Heart left ventricle (tissue), 16 donors: ENCODE data around the gene PREX1. TPM values are rescaled to one million over a fixed set of nuclear protein-coding genes. Genes with fewer than 3 reads are reported as not detected.

ENCODE experiments used
- ATAC-seq, 4 donors: fragments of 200-7000 bp; cut with Tn5 transposase; one replicate each; pipeline ENCODE4 v1.9.1; 2020 to 2022; ENCODE audit warnings: moderate library complexity in 4 of 4, mild to moderate bottlenecking in 3 of 4, moderate number of reproducible peaks in 1 of 4
- DNase-seq, 5 donors: peaks; one replicate each; pipeline ENCODE4 v3.0.0-alpha.2; 2020
- H3K27ac ChIP-seq, 12 donors: fragments of 200-600 bp; sonication (generic) in 4 of 12; one replicate each; pipeline versions ENCODE4 v1.5.0 to v1.8.0; 2016 to 2022; ENCODE audit warnings: mild to moderate bottlenecking in 2 of 12
- H3K27me3 ChIP-seq, 9 donors: fragments of 200-600 bp; sonication (generic) in 2 of 9; one replicate each; pipeline versions ENCODE4 v1.5.1 to v1.8.0; 2016 to 2022; ENCODE audit warnings: mild to moderate bottlenecking in 3 of 9
- H3K36me3 ChIP-seq, 9 donors: fragments of 200-600 bp; sonication (generic) in 2 of 9; one replicate each; pipeline versions ENCODE4 v1.5.0 to v1.8.0; 2018 to 2022; ENCODE audit warnings: mild to moderate bottlenecking in 2 of 9
- H3K4me1 ChIP-seq, 12 donors: fragments of 200-600 bp; sonication (generic) in 4 of 12; one replicate each; pipeline versions ENCODE4 v1.5.0 to v1.8.0; 2016 to 2022; ENCODE audit warnings: mild to moderate bottlenecking in 3 of 12
- H3K4me3 ChIP-seq, 12 donors: fragments of 200-600 bp; sonication (generic) in 4 of 12; one replicate each; pipeline versions ENCODE4 v1.5.0 to v1.8.0; 2017 to 2022; ENCODE audit warnings: mild to moderate bottlenecking in 9 of 12, moderate library complexity in 4 of 12
- H3K9me3 ChIP-seq, 12 donors: fragments of 200-600 bp; sonication (generic) in 4 of 12; one replicate each; pipeline versions ENCODE4 v1.5.0 to v1.8.0; 2016 to 2022; ENCODE audit warnings: mild to moderate bottlenecking in 1 of 12
- POLR2A ChIP-seq, 2 donors: fragments of 450-650 bp; IDR thresholded peaks; one replicate each; pipeline ENCODE4 v1.6.1; 2017; ENCODE audit warnings: antibody characterized with exemption in 2 of 2, mild to moderate bottlenecking in 2 of 2, moderate library complexity in 2 of 2
- WGBS, 4 donors: extraction: QIAGEN DNeasy Blood & Tissue Kit in 2 of 4; methylation state at CpG; one replicate each; pipeline versions ENCODE4 v1.1.5 to v1.1.7; 2013 to 2018; 5-methylcytosine and 5-hydroxymethylcytosine counted together
- intact Hi-C, 10 donors: fragments of 100-400 bp; cut with DNase I; formaldehyde crosslinking; loops; one replicate each; pipeline versions ENCODE4 v1.11.1 to v1.14.2; 2022
- polyA plus RNA-seq, 2 donors: library from polyadenylated mRNA; stranded (reverse); fragments of 200-250 nt; gene quantifications; one replicate each; pipeline ENCODE4 v1.2.3, GENCODE V29; 2013
- total RNA-seq, 9 donors: library from RNA; depleted of rRNA in 2 of 9; stranded (reverse); fragments of >200 nt in 2 of 9; fragmentation: NEBNext Ultra II Directional in 3 of 9; extraction: Animal tissue kit (Norgen Biotek cat#: 25700) in 3 of 9; gene quantifications; one replicate each; pipeline versions ENCODE4 v1.1.0 to v1.2.4, GENCODE V29; 2016 to 2023
- TF ChIP-seq, protein P1 (sequence below), 12 donors: fragments of 200-600 bp; sonication (generic) in 4 of 12; IDR thresholded peaks; one replicate each; pipeline versions ENCODE4 v1.5.0 to v1.8.0; 2018 to 2022; ENCODE audit warnings: antibody characterized with exemption in 12 of 12, mild to moderate bottlenecking in 5 of 12
- donor health status: ischemic (EF 13 %, LVEDD 7.1; RV severe dilation, severe dysfunction).
- donor health status: healthy with polysubstance abuse.
- donor health status: DM: no; HTN: yes; CAD: no.
- donor health status: DM: no; HTN: no; CAD: no.
- donor health status: ischemic (EF 25% LVEDD 6.9; RV normal size, moderate dysfunction).
- donor health status: ischemic (EF 25% LVEDD 5.7; RV mildly dilated, moderate dysfunction).
- donor health status: healthy.
- donor health status: DM: yes; HTN: yes; CAD: no.
- donor health status: ischemic (EF 35%, LVEDD 5.7; RV mildly dilated, moderate dysfunction).
- donor health status: nonischemic (EF 11% LVEDD 7.7; RV severe dilation, severe dysfunction).
- donor health status: DM: yes; HTN: yes; CAD: no.
- donor health status: PGD.
- donor health status: ischemic (EF 29% LVEDD 5.4; RV normal size, mild dysfunction).
- donor health status: nonischemic (EF 23%, LVEDD 6.1; RV moderate dilation, normal function).

PREX1 gene
- total and polyA plus RNA-seq, 11 donors = 7.2 to 41.5 (median 11.9) TPM

DNA sequence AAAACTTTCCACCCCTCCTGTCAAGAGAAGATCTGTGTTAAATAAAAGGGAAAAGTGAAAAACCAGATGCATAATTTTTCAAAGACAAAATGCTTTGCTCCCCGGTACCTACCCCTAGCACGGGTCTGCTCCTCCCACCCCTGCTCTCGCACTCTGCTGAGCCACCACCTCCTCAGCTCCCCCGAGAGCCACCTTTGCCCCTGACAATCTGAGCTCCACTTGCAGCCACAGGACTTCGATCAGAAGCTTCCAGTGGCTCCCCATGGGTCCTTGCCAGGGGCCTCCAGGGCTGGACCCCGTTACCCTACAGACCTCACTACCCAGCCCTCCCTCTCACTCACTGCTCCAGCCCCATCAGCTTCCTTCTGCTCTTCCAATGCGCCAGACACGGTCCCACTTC, 171.7 kb downstream of the PREX1 start:
- TF ChIP-seq, protein P1, sequence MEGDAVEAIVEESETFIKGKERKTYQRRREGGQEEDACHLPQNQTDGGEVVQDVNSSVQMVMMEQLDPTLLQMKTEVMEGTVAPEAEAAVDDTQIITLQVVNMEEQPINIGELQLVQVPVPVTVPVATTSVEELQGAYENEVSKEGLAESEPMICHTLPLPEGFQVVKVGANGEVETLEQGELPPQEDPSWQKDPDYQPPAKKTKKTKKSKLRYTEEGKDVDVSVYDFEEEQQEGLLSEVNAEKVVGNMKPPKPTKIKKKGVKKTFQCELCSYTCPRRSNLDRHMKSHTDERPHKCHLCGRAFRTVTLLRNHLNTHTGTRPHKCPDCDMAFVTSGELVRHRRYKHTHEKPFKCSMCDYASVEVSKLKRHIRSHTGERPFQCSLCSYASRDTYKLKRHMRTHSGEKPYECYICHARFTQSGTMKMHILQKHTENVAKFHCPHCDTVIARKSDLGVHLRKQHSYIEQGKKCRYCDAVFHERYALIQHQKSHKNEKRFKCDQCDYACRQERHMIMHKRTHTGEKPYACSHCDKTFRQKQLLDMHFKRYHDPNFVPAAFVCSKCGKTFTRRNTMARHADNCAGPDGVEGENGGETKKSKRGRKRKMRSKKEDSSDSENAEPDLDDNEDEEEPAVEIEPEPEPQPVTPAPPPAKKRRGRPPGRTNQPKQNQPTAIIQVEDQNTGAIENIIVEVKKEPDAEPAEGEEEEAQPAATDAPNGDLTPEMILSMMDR (IDR thresholded peaks at IDR 0.05) = no peak
- no peak for TF ChIP-seq POLR2A (IDR thresholded peaks at IDR 0.05)
- intact Hi-C loops = loop anchor here in 8 of 10 donors (2.0 to 10.0 kb wide), 3 partner anchors 169 to 249 kb away; partner anchors contain the start of gene PREX1 (in 8 of the 8)
- peaks cover 0 to 91% (median 35%) of the 10 kb centered on the region in 9 donors for H3K36me3 ChIP-seq
- H3K27ac ChIP-seq = no peak overlapping the region
- 84 to 89% (median 86%) methylated on average over 8 of the region's 8 CpGs for WGBS, 4 donors
- H3K9me3 ChIP-seq = peaks cover 0 to 12% (median 4%) of the 10 kb centered on the region in 12 donors
- DNase-seq (no peak), ATAC-seq (no peak)
- H3K4me3 ChIP-seq = no peak overlapping the region
- H3K4me1 ChIP-seq = peaks cover 0 to 8% (median 0%) of the 10 kb centered on the region in 12 donors
- H3K27me3 ChIP-seq = no peaks in the 10 kb centered on the region

GRCh38 chr20:48653706-48654051, 174.1 kb downstream of the PREX1 start:
- no peaks in the 10 kb centered on the region for H3K27me3 ChIP-seq
- intact Hi-C loops = loop anchor here in 1 of 10 donors (10.0 kb wide), 1 partner anchor 171 kb away; the partner anchor contains the start of gene PREX1
- peaks cover 0 to 100% (median 52%) of the 10 kb centered on the region in 9 donors for H3K36me3 ChIP-seq
- 87 to 97% (median 91%) methylated on average over 10 of the region's 10 CpGs for WGBS, 4 donors
- no peaks in the 10 kb centered on the region for H3K9me3 ChIP-seq
- H3K4me1 ChIP-seq = peaks cover 0 to 11% (median 0%) of the 10 kb centered on the region in 12 donors
- DNase-seq = no peak
- TF ChIP-seq, protein P1 (IDR thresholded peaks at IDR 0.05) = no peak
- TF ChIP-seq POLR2A (IDR thresholded peaks at IDR 0.05) = no peak
- no peak for ATAC-seq
- no peak overlapping the region for H3K4me3 ChIP-seq
- H3K27ac ChIP-seq = no peak overlapping the region

- H3K9me3 ChIP-seq = no peaks in the 10 kb centered on the region
- DNase-seq = no peak
- TF ChIP-seq, protein P1 (IDR thresholded peaks at IDR 0.05) = no peak
- TF ChIP-seq POLR2A (IDR thresholded peaks at IDR 0.05) = no peak
- H3K4me1 ChIP-seq = peaks cover 0 to 12% (median 0%) of the 10 kb centered on the region in 12 donors
- no peak overlapping the region for H3K4me3 ChIP-seq
- 69 to 80% (median 72%) methylated on average over 11 to 16 of the region's 16 CpGs for WGBS, 4 donors
- ATAC-seq = no peak
- H3K36me3 ChIP-seq = peaks cover 0 to 100% (median 54%) of the 10 kb centered on the region in 9 donors
- intact Hi-C loops = loop anchor here in 1 of 10 donors (10.0 kb wide), 1 partner anchor 172 kb away; the partner anchor contains the start of gene PREX1
- no peaks in the 10 kb centered on the region for H3K27me3 ChIP-seq
- no peak overlapping the region for H3K27ac ChIP-seq
Observed at GRCh38 chr20:48652961-48653705, 174.7 kb downstream of the PREX1 start.

DNA sequence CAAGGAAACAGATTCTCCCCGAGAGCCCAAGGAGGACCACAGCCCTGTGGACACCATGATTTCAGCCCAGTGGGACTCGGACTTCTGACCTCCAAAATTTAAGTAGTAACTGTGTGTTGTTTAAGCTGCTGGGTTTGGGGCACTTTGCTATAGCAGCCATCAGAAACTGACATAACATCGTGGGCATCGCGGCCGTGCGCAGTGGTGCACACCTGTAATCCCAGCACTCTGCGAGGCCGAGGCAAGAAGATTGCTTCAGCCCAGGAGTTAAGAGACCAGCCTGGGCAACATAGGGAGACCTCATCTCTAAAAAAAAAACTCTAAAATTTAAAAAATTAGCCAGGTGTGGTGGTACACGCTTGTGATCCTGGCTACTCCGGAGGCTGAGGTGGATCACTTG, 175.8 kb downstream of the PREX1 start:
- Histone ChIP-seq H3K27me3 (no peaks in the 10 kb centered on the region), H3K9me3 (no peaks in the 10 kb centered on the region), H3K4me3 (no peak overlapping the region), H3K36me3 (peaks cover 0 to 100% (median 49%) of the 10 kb centered on the region in 9 donors), H3K4me1 (peaks cover 0 to 6% (median 0%) of the 10 kb centered on the region in 12 donors), H3K27ac (no peak overlapping the region)
- DNase-seq (peak in 1 of 5 donors; percentile 1), ATAC-seq (no peak)
- WGBS, 4 donors = 93 to 97% (median 97%) methylated on average over 11 of the region's 11 CpGs
- TF ChIP-seq, protein P1 (IDR thresholded peaks at IDR 0.05) = no peak
- no peak for TF ChIP-seq POLR2A (IDR thresholded peaks at IDR 0.05)
- intact Hi-C loops = loop anchor here in 1 of 10 donors (10.0 kb wide), 1 partner anchor 173 kb away; the partner anchor contains the start of gene PREX1
